Mammary epithelial cell (primary cell): ENCODE data around the gene LRIG2.

Source experiments
- EZH2 ChIP-seq: IDR thresholded peaks from 2 replicates; pipeline ENCODE4 v1.6.1; 2012; ENCODE audit warnings: low read length, inconsistent platforms, borderline replicate concordance
- TF ChIP-seq, protein P1 (sequence below), 2 donors: IDR thresholded peaks in 1 of 2; conservative IDR thresholded peaks in 1 of 2; 2 replicates each; pipeline ENCODE4 v1.5.1; 2011 to 2012; ENCODE audit warnings: inconsistent platforms in 2 of 2, low read length in 2 of 2, mild to moderate bottlenecking in 2 of 2, control low read depth in 1 of 2, low read depth in 1 of 2; ENCODE audit not compliant: insufficient read depth in 1 of 2; ENCODE audit errors: extremely low read depth in 1 of 2

DNA sequence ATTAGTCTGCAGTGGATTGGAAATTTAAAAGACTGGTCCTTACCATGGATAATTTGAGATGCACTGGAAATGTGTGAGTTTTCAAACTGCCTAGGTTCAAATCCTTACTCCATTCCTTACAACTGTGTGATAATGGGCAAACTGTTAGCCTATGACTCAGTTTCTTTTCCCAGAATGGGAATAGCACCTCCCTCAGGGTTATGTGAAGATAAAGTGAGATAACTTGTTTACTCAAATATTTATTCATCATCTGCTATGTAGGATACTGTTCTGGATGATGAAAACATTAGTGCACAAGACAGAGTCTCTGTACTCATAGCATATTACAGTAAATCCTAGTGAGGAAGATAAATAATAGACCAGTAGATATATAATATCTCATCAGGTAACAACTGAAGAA is 28.6 kb downstream of the LRIG2 start:
- TF ChIP-seq, protein P1, sequence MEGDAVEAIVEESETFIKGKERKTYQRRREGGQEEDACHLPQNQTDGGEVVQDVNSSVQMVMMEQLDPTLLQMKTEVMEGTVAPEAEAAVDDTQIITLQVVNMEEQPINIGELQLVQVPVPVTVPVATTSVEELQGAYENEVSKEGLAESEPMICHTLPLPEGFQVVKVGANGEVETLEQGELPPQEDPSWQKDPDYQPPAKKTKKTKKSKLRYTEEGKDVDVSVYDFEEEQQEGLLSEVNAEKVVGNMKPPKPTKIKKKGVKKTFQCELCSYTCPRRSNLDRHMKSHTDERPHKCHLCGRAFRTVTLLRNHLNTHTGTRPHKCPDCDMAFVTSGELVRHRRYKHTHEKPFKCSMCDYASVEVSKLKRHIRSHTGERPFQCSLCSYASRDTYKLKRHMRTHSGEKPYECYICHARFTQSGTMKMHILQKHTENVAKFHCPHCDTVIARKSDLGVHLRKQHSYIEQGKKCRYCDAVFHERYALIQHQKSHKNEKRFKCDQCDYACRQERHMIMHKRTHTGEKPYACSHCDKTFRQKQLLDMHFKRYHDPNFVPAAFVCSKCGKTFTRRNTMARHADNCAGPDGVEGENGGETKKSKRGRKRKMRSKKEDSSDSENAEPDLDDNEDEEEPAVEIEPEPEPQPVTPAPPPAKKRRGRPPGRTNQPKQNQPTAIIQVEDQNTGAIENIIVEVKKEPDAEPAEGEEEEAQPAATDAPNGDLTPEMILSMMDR (conservative IDR thresholded peaks at IDR 0.05 in 1 of 2, IDR thresholded peaks at IDR 0.05 in 1 of 2; ENCODE audit: extremely low read depth in 1 of 2, insufficient read depth in 1 of 2, low read depth in 1 of 2, low read length in 2 of 2): peak in 1 of 2 donors; percentile 7
- TF ChIP-seq EZH2: no peak
